GM12878 (cell line): ENCODE measurements around the gene CTNNBL1. TPM values are rescaled to one million over a fixed set of nuclear protein-coding genes. Genes with fewer than 3 reads are reported as not detected.

Experiments
- ATAC-seq: fragments of 200-7000 bp; cut with Tn5 transposase; 3 replicates; pipeline ENCODE4 v1.9.1; 2020; ENCODE audit warnings: mild to moderate bottlenecking, moderate library complexity
- BruUV-seq: library from RNA; stranded (reverse); fragments of 400-500 nt; replicated peaks from 2 replicates; lab custom pipeline; 2021; lab: Mats Ljungman, UMichigan
- CTCF ChIA-PET: fragments of 300-600 bp; sonication (Branson Sonifier 250); formaldehyde crosslinking; extraction: SDS; loops from one replicate; lab custom pipeline; 2021; ENCODE audit warnings: inconsistent platforms; lab: Yijun Ruan, JAX
- POLR2A ChIA-PET: fragments of 350-600 bp; formaldehyde crosslinking; extraction: SDS; loops from one replicate; lab custom pipeline; 2021; ENCODE audit warnings: inconsistent platforms; lab: Charles Lee
- RAD21 ChIA-PET: fragments of 300-600 bp; sonication (Branson Sonifier 250); formaldehyde crosslinking; loops from one replicate; lab custom pipeline; 2023; ENCODE audit warnings: antibody characterized with exemption; ENCODE audit not compliant: unreplicated experiment; lab: Charles Lee
- SMC1A ChIA-PET: fragments of 300-600 bp; sonication (Branson Sonifier 250); formaldehyde crosslinking; loops from one replicate; lab custom pipeline; 2023; ENCODE audit not compliant: unreplicated experiment, uncharacterized antibody; lab: Charles Lee
- DNase-seq: peaks from one replicate; pipeline ENCODE4 v3.0.0-alpha.2; 2011; ENCODE audit warnings: low read depth, low spot score
- FAIRE-seq: peaks from 3 replicates; lab custom pipeline; 2011; peaks lifted over from hg19 to GRCh38; lab: Jason Lieb, UNC
- H2AFZ ChIP-seq: 2 replicates; pipeline ENCODE4 v1.6.0; 2011; ENCODE audit warnings: low read depth, low read length, control low read depth; ENCODE audit not compliant: control insufficient read depth
- H3K27ac ChIP-seq: 2 replicates; pipeline ENCODE4 v1.5.1; 2011; ENCODE audit warnings: control low read depth; ENCODE audit not compliant: control insufficient read depth, insufficient read depth
- H3K27me3 ChIP-seq, 2 experiments: replicated peaks in 1 of 2; 2 replicates each; pipeline versions ENCODE4 v1.6.0 to v1.6.1; 2011; ENCODE audit warnings: low read length in 1 of 2; ENCODE audit not compliant: control insufficient read depth in 2 of 2, insufficient read depth in 2 of 2
- H3K36me3 ChIP-seq, 2 experiments: 2 replicates each; pipeline ENCODE4 v1.5.1; 2011; ENCODE audit warnings: low read length in 1 of 2; ENCODE audit not compliant: control insufficient read depth in 2 of 2, insufficient read depth in 2 of 2
- H3K4me1 ChIP-seq: 2 replicates; pipeline ENCODE4 v1.6.1; 2011; ENCODE audit warnings: mild to moderate bottlenecking, low read length, moderate library complexity, mixed read lengths; ENCODE audit not compliant: control insufficient read depth, insufficient read depth
- H3K4me2 ChIP-seq: 2 replicates; pipeline ENCODE4 v1.6.0; 2011; ENCODE audit warnings: control low read depth; ENCODE audit not compliant: control insufficient read depth, insufficient read depth
- H3K4me3 ChIP-seq: fragments of 200-600 bp; sonication (generic); 2 replicates; pipeline ENCODE4 v1.5.1; 2016
- H3K79me2 ChIP-seq: 2 replicates; pipeline ENCODE4 v1.6.0; 2011; ENCODE audit warnings: low read length; ENCODE audit not compliant: control insufficient read depth, insufficient read depth
- H3K9ac ChIP-seq: 2 replicates; pipeline ENCODE4 v1.8.0; 2011; ENCODE audit warnings: low read length, control low read depth, mixed read lengths; ENCODE audit not compliant: control insufficient read depth, insufficient read depth
- H3K9me3 ChIP-seq: replicated peaks from 3 replicates; pipeline ENCODE4 v1.5.1; 2011; ENCODE audit warnings: mild to moderate bottlenecking, low read length; ENCODE audit not compliant: control insufficient read depth, insufficient read depth
- H4K20me1 ChIP-seq: 2 replicates; pipeline ENCODE4 v1.6.0; 2011; ENCODE audit not compliant: control insufficient read depth, insufficient read depth
- ATF7 ChIP-seq: fragments of 450-650 bp; IDR thresholded peaks from 2 replicates; pipeline ENCODE4 v1.6.1; 2016; ENCODE audit warnings: low read depth, mild to moderate bottlenecking
- BMI1 ChIP-seq: fragments of 450-650 bp; IDR thresholded peaks from 2 replicates; pipeline ENCODE4 v1.6.1; 2016; ENCODE audit warnings: mild to moderate bottlenecking, moderate library complexity, borderline replicate concordance
- CHD1 ChIP-seq: IDR thresholded peaks from 2 replicates; pipeline ENCODE4 v1.6.1; 2012; ENCODE audit warnings: low read depth, low read length, improper control_type of control experiment
- CTCF ChIP-seq, 3 experiments: IDR thresholded peaks in 2 of 3; conservative IDR thresholded peaks in 1 of 3; 2 replicates each; pipeline ENCODE4 v1.5.1; 2011; ENCODE audit warnings: low read depth in 3 of 3, low read length in 3 of 3, mild to moderate bottlenecking in 3 of 3, control low read depth in 2 of 3, moderate library complexity in 2 of 3, inconsistent platforms in 1 of 3, mixed read lengths in 1 of 3; ENCODE audit not compliant: control insufficient read depth in 2 of 3, insufficient read depth in 1 of 3; ENCODE audit errors: extremely low read depth in 1 of 3
- DPF2 ChIP-seq: fragments of 450-650 bp; IDR thresholded peaks from 2 replicates; pipeline ENCODE4 v1.6.1; 2017; ENCODE audit warnings: mild to moderate bottlenecking
- MTA2 ChIP-seq: fragments of 450-650 bp; IDR thresholded peaks from 2 replicates; pipeline ENCODE4 v1.6.1; 2016; ENCODE audit warnings: low read depth, mild to moderate bottlenecking, moderate library complexity
- PML ChIP-seq: IDR thresholded peaks from 2 replicates; pipeline ENCODE4 v1.6.1; 2012; ENCODE audit warnings: low read length, inconsistent platforms
- RAD21 ChIP-seq: IDR thresholded peaks from 2 replicates; pipeline ENCODE4 v1.6.1; 2011; ENCODE audit warnings: mild to moderate bottlenecking, low read depth, low read length, moderate library complexity; ENCODE audit not compliant: insufficient read depth
- SP1 ChIP-seq: IDR thresholded peaks from one replicate; pipeline ENCODE4 v1.6.1; 2011; ENCODE audit warnings: low read depth, low read length
- WGBS: methylation state at CpG from one replicate; pipeline ENCODE4 v1.1.6; 2016; ENCODE audit warnings: low lambda C conversion rate; ENCODE audit not compliant: insufficient replicate concordance, insufficient coverage; ENCODE audit errors: missing lambda C conversion rate; 5-methylcytosine and 5-hydroxymethylcytosine counted together
- in situ Hi-C: fragments of 300-500 bp; cut with MboI; formaldehyde crosslinking; loops from 9 replicates; pipeline ENCODE4 v1.14.3; 2018; ENCODE audit warnings: mixed read lengths
- intact Hi-C: fragments of 100-400 bp; cut with micrococcal nuclease; formaldehyde crosslinking; loops from one replicate; pipeline ENCODE4 v1.14.2; 2022; ENCODE audit not compliant: unreplicated experiment
- polyA plus RNA-seq, 11 experiments: library from polyadenylated mRNA; depleted of rRNA in 4 of 11; unstranded in 6 of 11; stranded (reverse) in 5 of 11; fragments of >200 nt; fragmentation: Nextera tagmentation in 4 of 11; fragmentation: Illumina TruSeq in 1 of 11; extraction: Ambion mirVana in 4 of 11; extraction: Trizol in 1 of 11; gene quantifications; 1 replicate in 1 of 11; 2 replicates in 10 of 11; pipeline versions ENCODE4 v1.2.1 to v1.2.3, GENCODE V29; 2011 to 2016; ENCODE audit warnings: inconsistent platforms in 2 of 11, missing spikeins in 2 of 11, low read depth in 1 of 11
- total RNA-seq, 4 experiments: library from RNA; depleted of rRNA in 3 of 4; stranded (reverse); fragments of >200 nt in 3 of 4; fragmentation: Illumina TruSeq in 1 of 4; extraction: Trizol in 1 of 4; gene quantifications; 2 replicates each; pipeline versions ENCODE4 v1.2.1 to v1.2.3, GENCODE V29; 2013 to 2021

The CTNNBL1 gene
- total and polyA plus RNA-seq, 10 of the 15 experiments (the other 5 are each of a cell fraction or from before 2014, with no cell fraction given), result 43.1 to 102 (median 67.8) TPM

GRCh38 chr20:37894454-37894853 is 200.6 kb downstream of the CTNNBL1 start (continued):
- no peak for TF ChIP-seq DPF2
- no peak for TF ChIP-seq SP1

GRCh38 chr20:37895166-37895565 is 201.3 kb downstream of the CTNNBL1 start:
- no peak for DNase-seq
- Histone ChIP-seq H4K20me1 (no peaks in the 10 kb centered on the region), H3K9me3 (no peaks in the 10 kb centered on the region), H2AFZ (no peak overlapping the region), H3K4me3 (no peak overlapping the region), H3K9ac (no peak overlapping the region), H3K4me1 (no peaks in the 10 kb centered on the region; the same call in 1 of the 2 replicates), H3K36me3 (no peaks in the 10 kb centered on the region), H3K27ac (no peak overlapping the region), H3K79me2 (no peaks in the 10 kb centered on the region), H3K4me2 (no peak overlapping the region), H3K27me3 (no peaks in the 10 kb centered on the region)
- ChIA-PET RAD21 (no interaction called here), POLR2A (no interaction called here), SMC1A (no interaction called here), CTCF (no interaction called here)
- intact Hi-C loops (loop anchor here (5.0 kb wide), 1 partner anchor 333 kb away; no protein-coding TSS in a partner anchor), in situ Hi-C loops (no loop called here)
- no peak for FAIRE-seq
- TF ChIP-seq PML, result no peak
- no peak for TF ChIP-seq ATF7
- no peak for TF ChIP-seq BMI1
- 76% methylated on average over 6 of the region's 6 CpGs for WGBS
- no peak for ATAC-seq
- no TSS peak for BruUV-seq

GRCh38 chr20:37896932-37897548 is 203.2 kb downstream of the CTNNBL1 start:
- Histone ChIP-seq H3K36me3 (no peaks in the 10 kb centered on the region), H2AFZ (no peak overlapping the region), H3K4me3 (no peak overlapping the region), H3K27ac (no peak overlapping the region), H3K9ac (no peak overlapping the region), H3K4me1 (no peaks in the 10 kb centered on the region; the same call in 1 of the 2 replicates), H3K27me3 (0 out of 4 replicates have a peak, but pooled peaks cover 0 to 1% of the 10 kb centered on the region in 2 experiments), H3K4me2 (no peak overlapping the region), H3K9me3 (no peaks in the 10 kb centered on the region), H3K79me2 (no peaks in the 10 kb centered on the region), H4K20me1 (no peaks in the 10 kb centered on the region)
- RAD21 ChIA-PET, result no interaction called here
- CTCF ChIA-PET, result interaction anchor here (1.0 kb wide), 1 partner anchor 96 kb away, joined by 3 read pairs; no protein-coding TSS in a partner anchor
- POLR2A ChIA-PET, result no interaction called here
- no TSS peak for BruUV-seq
- FAIRE-seq (no peak), DNase-seq (no peak), ATAC-seq (peak; percentile 36; the same call in 1 of the 3 replicates)
- WGBS, result 75% methylated on average over 12 of the region's 12 CpGs
- TF ChIP-seq CHD1 (no peak), RAD21 (0 out of 2 replicates have a peak, but pooled peaks have one; percentile 26), CTCF (IDR thresholded peaks at IDR 0.05 in 2 of 3, conservative IDR thresholded peaks at IDR 0.05 in 1 of 3; ENCODE audit: control insufficient read depth in 2 of 3, extremely low read depth in 1 of 3, insufficient read depth in 1 of 3, low read depth in 3 of 3, low read length in 3 of 3) (peak; percentile 23 to 31 (median 24); a peak in 4 of 6 replicates), MTA2 (no peak)
- SMC1A ChIA-PET, result no interaction called here
- in situ Hi-C loops, result no loop called here
- intact Hi-C loops, result loop anchor here (5.0 kb wide), 1 partner anchor 335 kb away; no protein-coding TSS in a partner anchor
